Astrocyte of the cerebellum (primary cell): ENCODE measurements around the gene LMO3.
A peak's percentile ranks its signal among the peaks of the same experiment; 100 is the strongest.
"Not testable (repeated sequence)": the region's sequence is repeated elsewhere in the genome, so short reads cannot be mapped to it uniquely, and the experiment has no call there.

Experiments used
- DNase-seq: peaks from one replicate; pipeline ENCODE4 v3.0.0-alpha.2; 2011; ENCODE audit warnings: low read depth
- H3K4me3 ChIP-seq: 2 replicates; pipeline ENCODE4 v1.5.1; 2011; ENCODE audit warnings: mild to moderate bottlenecking, low read depth, low read length, moderate library complexity
- in situ Hi-C: cut with HindIII; loops from 2 replicates; pipeline ENCODE4 v1.10.0; 2017; ENCODE audit warnings: low sequenced_read_pairs
- TF ChIP-seq, protein P1 (sequence below): IDR thresholded peaks from 2 replicates; pipeline ENCODE4 v1.5.1; 2012; ENCODE audit warnings: low read length, low read depth, moderate library complexity, mild to moderate bottlenecking; ENCODE audit errors: missing control alignments

Gene LMO3

DNA sequence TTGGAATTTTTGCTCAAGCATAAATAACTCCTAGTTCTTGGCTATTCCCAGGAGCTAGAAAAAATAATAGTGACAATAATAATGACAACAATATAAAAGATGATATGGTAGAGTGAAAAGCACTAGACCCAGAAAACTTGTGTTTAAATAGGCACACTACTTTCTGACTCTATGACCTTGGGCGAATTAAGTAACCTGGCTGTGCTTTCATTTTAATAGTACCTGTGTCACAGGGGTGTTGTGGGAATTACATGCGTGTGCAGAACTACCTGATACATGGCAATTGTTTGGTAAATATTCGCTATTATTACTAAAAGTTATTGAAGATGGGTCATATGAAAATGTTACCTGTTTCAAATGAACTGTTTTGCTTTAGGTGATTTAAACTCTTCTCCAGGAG is 60.1 kb downstream of the LMO3 start:
- H3K4me3 ChIP-seq, result no peak overlapping the region
- no peak for DNase-seq
- TF ChIP-seq, protein P1, sequence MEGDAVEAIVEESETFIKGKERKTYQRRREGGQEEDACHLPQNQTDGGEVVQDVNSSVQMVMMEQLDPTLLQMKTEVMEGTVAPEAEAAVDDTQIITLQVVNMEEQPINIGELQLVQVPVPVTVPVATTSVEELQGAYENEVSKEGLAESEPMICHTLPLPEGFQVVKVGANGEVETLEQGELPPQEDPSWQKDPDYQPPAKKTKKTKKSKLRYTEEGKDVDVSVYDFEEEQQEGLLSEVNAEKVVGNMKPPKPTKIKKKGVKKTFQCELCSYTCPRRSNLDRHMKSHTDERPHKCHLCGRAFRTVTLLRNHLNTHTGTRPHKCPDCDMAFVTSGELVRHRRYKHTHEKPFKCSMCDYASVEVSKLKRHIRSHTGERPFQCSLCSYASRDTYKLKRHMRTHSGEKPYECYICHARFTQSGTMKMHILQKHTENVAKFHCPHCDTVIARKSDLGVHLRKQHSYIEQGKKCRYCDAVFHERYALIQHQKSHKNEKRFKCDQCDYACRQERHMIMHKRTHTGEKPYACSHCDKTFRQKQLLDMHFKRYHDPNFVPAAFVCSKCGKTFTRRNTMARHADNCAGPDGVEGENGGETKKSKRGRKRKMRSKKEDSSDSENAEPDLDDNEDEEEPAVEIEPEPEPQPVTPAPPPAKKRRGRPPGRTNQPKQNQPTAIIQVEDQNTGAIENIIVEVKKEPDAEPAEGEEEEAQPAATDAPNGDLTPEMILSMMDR, result no peak
- in situ Hi-C loops, result no loop called here

DNA sequence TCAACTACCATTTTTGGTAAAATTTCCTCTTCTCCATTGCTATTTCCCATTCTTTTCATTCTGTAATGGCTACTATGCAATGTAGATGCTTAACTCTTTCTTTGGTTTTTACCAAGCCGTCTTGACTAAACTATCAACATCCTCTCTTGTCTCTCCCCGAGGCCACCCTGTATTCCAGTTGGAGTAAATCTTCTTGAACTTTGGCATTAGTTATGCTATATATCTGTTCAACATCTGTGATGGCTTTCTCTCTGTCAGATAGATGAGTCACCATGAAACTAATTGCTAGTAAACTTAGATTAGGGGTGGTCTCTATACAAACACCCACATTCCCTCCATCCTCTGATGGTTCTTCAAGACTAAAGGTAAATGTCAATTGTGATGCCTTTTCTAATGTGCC is 63.4 kb downstream of the LMO3 start:
- DNase-seq, result no peak
- TF ChIP-seq, protein P1, result no peak
- in situ Hi-C loops, result no loop called here
- no peak overlapping the region for H3K4me3 ChIP-seq

DNA sequence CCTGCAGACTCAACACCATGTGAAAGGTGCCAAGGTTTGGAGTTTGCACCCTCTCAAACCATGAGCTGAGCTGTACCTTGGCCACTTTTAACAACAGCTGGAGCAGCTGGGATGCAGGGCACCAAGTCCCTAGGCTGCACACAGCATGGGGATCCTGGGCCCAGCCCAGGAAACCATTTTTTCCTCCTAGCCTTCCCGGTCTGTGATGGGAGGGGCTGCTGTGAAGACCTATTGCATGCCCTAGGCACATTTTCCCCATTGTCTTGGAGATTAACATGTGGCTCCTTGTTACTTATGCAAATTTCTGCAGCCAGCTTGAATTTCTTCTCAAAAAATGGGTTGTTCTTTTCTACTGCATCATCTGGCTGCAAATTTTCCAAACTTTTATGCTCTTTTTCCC is 68.3 kb downstream of the LMO3 start:
- DNase-seq, in situ Hi-C loops, H3K4me3 ChIP-seq: not testable (repeated sequence)

DNA sequence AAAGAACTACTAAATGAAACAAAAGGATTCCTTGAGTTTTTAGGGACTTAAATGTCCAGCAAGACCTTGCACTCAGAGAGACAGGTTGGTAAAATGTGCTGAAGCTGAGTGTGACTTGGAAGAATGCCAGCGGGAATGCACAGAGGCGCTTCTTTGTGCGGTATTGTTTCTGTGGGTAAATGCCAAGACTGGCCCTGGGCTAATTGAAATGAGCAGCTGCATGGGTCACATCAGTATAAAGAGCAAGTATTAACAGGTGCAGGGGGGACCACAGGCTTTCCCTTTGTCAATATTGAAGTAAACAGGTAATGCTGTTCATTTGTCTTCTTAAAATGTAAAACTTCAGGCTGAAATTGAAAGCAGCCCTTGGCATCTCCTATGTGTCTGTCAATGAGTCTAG is 74.3 kb downstream of the LMO3 start:
- H3K4me3 ChIP-seq, result no peak overlapping the region
- in situ Hi-C loops, result no loop called here
- peak; percentile 11 for DNase-seq
- TF ChIP-seq, protein P1, result no peak

DNA sequence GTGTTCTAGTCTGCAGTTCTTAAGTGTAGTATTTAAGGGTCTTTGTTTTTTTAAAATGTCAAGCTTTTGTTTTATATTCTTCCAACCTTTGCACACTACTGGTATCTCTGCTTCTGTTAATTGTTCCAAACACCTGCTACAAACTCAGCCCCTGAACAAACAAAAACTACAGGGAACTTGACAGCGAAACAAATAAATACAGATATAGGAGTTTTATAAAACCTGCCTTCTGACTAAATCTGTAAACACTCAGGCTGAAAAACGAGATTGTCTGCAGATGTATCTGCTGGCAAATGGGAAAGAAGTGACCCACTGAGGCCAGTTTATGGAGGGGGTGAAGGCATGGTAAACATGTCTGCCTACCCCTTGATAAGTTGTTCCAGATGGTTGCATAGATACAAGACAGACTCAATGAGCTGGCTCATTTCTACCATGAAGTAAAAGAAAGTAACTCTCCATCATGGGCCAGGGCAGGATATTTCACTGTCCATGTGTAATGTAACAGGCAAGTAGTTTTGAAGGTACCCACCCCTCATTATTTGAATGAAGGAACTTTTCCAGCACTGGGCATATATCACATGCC is 75.6 kb downstream of the LMO3 start:
- DNase-seq, result no peak
- in situ Hi-C loops, result no loop called here
- H3K4me3 ChIP-seq, result no peak overlapping the region
- TF ChIP-seq, protein P1, result no peak

DNA sequence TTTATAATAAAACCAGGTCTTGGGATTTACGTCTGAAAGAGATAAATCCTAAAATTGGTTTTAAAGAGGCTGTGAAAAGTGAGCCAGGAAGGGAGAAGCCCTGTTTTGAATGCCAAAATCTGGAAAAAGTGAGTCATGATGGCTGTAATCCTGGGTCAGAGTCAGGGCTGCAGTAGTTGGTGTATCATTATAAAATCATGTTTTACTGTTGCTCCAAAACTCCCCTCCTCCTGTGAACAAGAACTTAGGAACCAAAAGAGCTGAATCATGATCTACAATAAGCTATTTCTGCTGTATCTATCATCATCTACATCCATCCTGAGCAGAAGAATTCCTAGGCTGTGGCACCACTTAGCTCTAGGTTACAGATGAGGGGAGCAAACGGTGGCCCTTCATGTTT is 79.3 kb downstream of the LMO3 start:
- in situ Hi-C loops, result no loop called here
- DNase-seq, result peak; percentile 26
- TF ChIP-seq, protein P1, result no peak
- no peak overlapping the region for H3K4me3 ChIP-seq

DNA sequence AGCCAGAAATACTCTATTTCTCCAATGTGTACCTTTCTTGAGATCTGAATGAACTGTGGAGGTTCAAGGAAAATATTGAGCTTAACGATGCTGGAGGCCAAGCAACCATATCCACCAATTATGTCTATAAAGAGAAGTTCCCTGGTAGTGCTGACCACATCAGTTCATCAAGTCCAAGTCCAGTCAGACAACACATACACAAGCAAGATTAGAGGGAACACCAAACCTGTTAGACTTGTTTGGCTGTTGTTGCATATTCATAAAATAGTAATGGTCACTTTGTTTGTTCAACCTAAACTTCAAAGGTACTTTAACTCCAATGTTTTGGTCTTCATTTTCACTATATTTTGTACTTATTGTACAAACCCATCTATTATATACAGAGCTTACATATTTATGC is 81.6 kb downstream of the LMO3 start:
- in situ Hi-C loops, result no loop called here

More for the DNA sequence above, 81.6 kb downstream of the LMO3 start:
- DNase-seq, result no peak
- TF ChIP-seq, protein P1, result no peak
- no peak overlapping the region for H3K4me3 ChIP-seq
